Activated CD4-positive, alpha-beta T cell treated with anti-CD3 and anti-CD28 coated beads for 4 hours (primary cell): ENCODE results near the gene FHOD3.
"Not testable (repeated sequence)": the region's sequence is repeated elsewhere in the genome, so short reads cannot be mapped to it uniquely, and the experiment has no call there.

Experiments used
- DNase-seq, 2 donors: peaks; one replicate each; pipeline ENCODE4 v3.0.0-alpha.2; 2020

Gene FHOD3

GRCh38 chr18:36816096-36816495 is 518.6 kb downstream of the FHOD3 start:
- not testable (repeated sequence) for DNase-seq

GRCh38 chr18:36817039-36817438 is 519.5 kb downstream of the FHOD3 start:
- no peak for DNase-seq

- no peak for DNase-seq
Measured at GRCh38 chr18:36818652-36819051, 521.1 kb downstream of the FHOD3 start.

GRCh38 chr18:36819621-36820020 is 522.1 kb downstream of the FHOD3 start:
- no peak for DNase-seq

- DNase-seq, result no peak
Measured at GRCh38 chr18:36821681-36822080, 524.2 kb downstream of the FHOD3 start.

- DNase-seq, result no peak
Measured at GRCh38 chr18:36825526-36825925, 528.0 kb downstream of the FHOD3 start.

GRCh38 chr18:36826556-36826955 is 529.0 kb downstream of the FHOD3 start:
- DNase-seq, result no peak

GRCh38 chr18:36828157-36828629 is 530.7 kb downstream of the FHOD3 start:
- DNase-seq, result peak; percentile 14 to 15

- DNase-seq, result peak; percentile 79 to 81
Measured at GRCh38 chr18:36828630-36829361, 531.3 kb downstream of the FHOD3 start, which contains the start of the genes KIAA1328 and TPGS2. Gene KIAA1328, plus strand, starts transcription at chr18:36829127. Its CDS starts 12 bp downstream, at chr18:36829139. Gene TPGS2, minus strand, starts transcription at chr18:36829002. Its CDS starts 235 bp downstream, at chr18:36828767.
